Esophagus squamous epithelium (tissue), 5 donors: ENCODE results near the gene SLC35D2. TPM values are rescaled to one million over a fixed set of nuclear protein-coding genes. Genes with fewer than 3 reads are reported as not detected.
A peak's percentile ranks its signal among the peaks of the same experiment; 100 is the strongest.

Experiments
- DNase-seq: peaks from one replicate; lab custom pipeline; 2025; lab: John Stamatoyannopoulos, UW
- H3K27ac ChIP-seq, 4 donors: fragments of 200-600 bp; sonication (generic); one replicate each; pipeline ENCODE4 v1.5.1; 2016 to 2019; ENCODE audit warnings: mild to moderate bottlenecking in 1 of 4
- H3K27me3 ChIP-seq, 4 donors: fragments of 200-600 bp; sonication (generic); 1 replicate in 3 of 4; 2 replicates in 1 of 4; pipeline versions ENCODE4 v1.5.1 to v1.6.0; 2017 to 2021; ENCODE audit warnings: antibody characterized with exemption in 1 of 4
- H3K36me3 ChIP-seq, 3 donors: fragments of 200-600 bp; sonication (generic); one replicate each; pipeline ENCODE4 v1.5.1; 2016 to 2019
- H3K4me1 ChIP-seq, 3 donors: fragments of 200-600 bp; sonication (generic); one replicate each; pipeline ENCODE4 v1.5.1; 2017 to 2019
- H3K4me3 ChIP-seq, 4 donors: fragments of 200-600 bp; sonication (generic); 1 replicate in 3 of 4; 2 replicates in 1 of 4; pipeline ENCODE4 v1.5.1; 2016 to 2019; ENCODE audit warnings: mild to moderate bottlenecking in 2 of 4, moderate library complexity in 1 of 4
- H3K9me3 ChIP-seq, 3 donors: fragments of 200-600 bp; sonication (generic); one replicate each; pipeline ENCODE4 v1.5.1; 2016 to 2019
- POLR2A ChIP-seq, 4 donors: fragments of 450-650 bp; IDR thresholded peaks; one replicate each; pipeline ENCODE4 v1.6.1; 2017; ENCODE audit warnings: antibody characterized with exemption in 4 of 4, mild to moderate bottlenecking in 4 of 4, moderate library complexity in 3 of 4
- WGBS, 2 donors: methylation state at CpG; one replicate each; pipeline ENCODE4 v1.1.5; 2018; 5-methylcytosine and 5-hydroxymethylcytosine counted together
- intact Hi-C: fragments of 100-400 bp; cut with DNase I; formaldehyde crosslinking; loops from one replicate; pipeline ENCODE4 v1.15.0; 2022
- total RNA-seq, 4 donors: library from RNA; depleted of rRNA; stranded (reverse); fragments of >200 nt; gene quantifications; one replicate each; pipeline ENCODE4 v1.1.0, GENCODE V29; 2016
- TF ChIP-seq, protein P1 (sequence below), 6 experiments: fragments of 450-650 bp in 4 of 6; fragments of 200-600 bp in 2 of 6; sonication (generic) in 2 of 6; IDR thresholded peaks; one replicate each; pipeline ENCODE4 v1.5.1; 2016 to 2019; ENCODE audit warnings: antibody characterized with exemption in 6 of 6, mild to moderate bottlenecking in 4 of 6, moderate library complexity in 4 of 6
- donor health status: DM: yes; HTN: yes; CAD: no.

Gene SLC35D2
- total RNA-seq, 4 donors from 2014 or later, result 10.3 to 28.5 (median 16.4) TPM

GRCh38 chr9:96321515-96321914 lies 62.0 kb downstream of the SLC35D2 start:
- Histone ChIP-seq H3K4me3 (no peak overlapping the region), H3K36me3 (peaks cover 0 to 27% (median 0%) of the 10 kb centered on the region in 3 donors), H3K9me3 (no peaks in the 10 kb centered on the region), H3K27me3 (no peaks in the 10 kb centered on the region), H3K4me1 (peaks cover 0 to 3% (median 0%) of the 10 kb centered on the region in 3 donors), H3K27ac (no peak overlapping the region)
- no peak for DNase-seq
- 81 to 82% methylated on average over 7 of the region's 7 CpGs for WGBS, 2 donors
- intact Hi-C loops, result loop anchor here (10.0 kb wide), 1 partner anchor 343 kb away; no protein-coding TSS in a partner anchor
- TF ChIP-seq POLR2A (IDR thresholded peaks at IDR 0.05), result no peak
- TF ChIP-seq, protein P1, sequence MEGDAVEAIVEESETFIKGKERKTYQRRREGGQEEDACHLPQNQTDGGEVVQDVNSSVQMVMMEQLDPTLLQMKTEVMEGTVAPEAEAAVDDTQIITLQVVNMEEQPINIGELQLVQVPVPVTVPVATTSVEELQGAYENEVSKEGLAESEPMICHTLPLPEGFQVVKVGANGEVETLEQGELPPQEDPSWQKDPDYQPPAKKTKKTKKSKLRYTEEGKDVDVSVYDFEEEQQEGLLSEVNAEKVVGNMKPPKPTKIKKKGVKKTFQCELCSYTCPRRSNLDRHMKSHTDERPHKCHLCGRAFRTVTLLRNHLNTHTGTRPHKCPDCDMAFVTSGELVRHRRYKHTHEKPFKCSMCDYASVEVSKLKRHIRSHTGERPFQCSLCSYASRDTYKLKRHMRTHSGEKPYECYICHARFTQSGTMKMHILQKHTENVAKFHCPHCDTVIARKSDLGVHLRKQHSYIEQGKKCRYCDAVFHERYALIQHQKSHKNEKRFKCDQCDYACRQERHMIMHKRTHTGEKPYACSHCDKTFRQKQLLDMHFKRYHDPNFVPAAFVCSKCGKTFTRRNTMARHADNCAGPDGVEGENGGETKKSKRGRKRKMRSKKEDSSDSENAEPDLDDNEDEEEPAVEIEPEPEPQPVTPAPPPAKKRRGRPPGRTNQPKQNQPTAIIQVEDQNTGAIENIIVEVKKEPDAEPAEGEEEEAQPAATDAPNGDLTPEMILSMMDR (IDR thresholded peaks at IDR 0.05), result no peak

- Histone ChIP-seq H3K4me3 (no peak overlapping the region), H3K4me1 (peaks cover 0 to 3% (median 0%) of the 10 kb centered on the region in 3 donors), H3K27me3 (no peaks in the 10 kb centered on the region), H3K27ac (no peak overlapping the region), H3K9me3 (no peaks in the 10 kb centered on the region), H3K36me3 (peaks cover 0 to 27% (median 0%) of the 10 kb centered on the region in 3 donors)
- intact Hi-C loops, result loop anchor here (10.0 kb wide), 1 partner anchor 344 kb away; no protein-coding TSS in a partner anchor
- DNase-seq, result no peak
- TF ChIP-seq, protein P1 (IDR thresholded peaks at IDR 0.05), result no peak
- TF ChIP-seq POLR2A (IDR thresholded peaks at IDR 0.05), result no peak
- 72 to 78% methylated on average over 8 of the region's 8 CpGs for WGBS, 2 donors
Observed at GRCh38 chr9:96320749-96321280, 62.7 kb downstream of the SLC35D2 start.

DNA sequence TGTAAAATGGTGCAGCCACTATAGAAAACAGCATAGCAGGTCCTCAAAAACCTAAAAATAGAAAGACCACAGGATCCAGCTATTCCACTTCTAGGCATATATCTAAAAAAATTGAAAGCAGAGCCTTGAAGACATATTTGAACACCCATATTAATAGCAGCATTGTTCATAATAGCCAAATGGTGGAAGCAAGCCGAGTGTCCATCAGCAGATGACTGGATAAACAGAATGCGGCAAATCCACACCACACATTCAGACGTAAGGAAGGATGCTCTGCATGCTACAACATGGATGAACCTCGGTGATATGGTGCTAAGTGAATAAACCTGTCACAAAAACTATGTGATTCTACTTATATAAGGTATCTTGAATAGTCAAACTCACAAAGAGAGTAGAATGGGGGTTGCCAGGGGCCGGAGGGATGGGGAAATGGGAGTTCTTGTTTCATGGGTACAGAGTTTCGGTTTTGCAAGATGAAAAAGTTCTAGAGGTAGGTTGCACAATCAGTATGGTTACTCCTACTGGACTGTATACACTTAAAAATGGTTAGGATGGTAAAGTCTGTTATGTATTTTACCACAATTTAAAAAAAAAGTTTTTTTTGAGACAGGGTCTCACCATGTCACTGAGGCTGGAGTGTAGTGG lies 64.5 kb downstream of the SLC35D2 start:
- TF ChIP-seq, protein P1 (IDR thresholded peaks at IDR 0.05), result no peak
- TF ChIP-seq POLR2A (IDR thresholded peaks at IDR 0.05), result no peak
- Histone ChIP-seq H3K27ac (no peak overlapping the region), H3K4me3 (no peak overlapping the region), H3K9me3 (peaks cover 0 to 1% (median under 1%) of the 10 kb centered on the region in 3 donors), H3K27me3 (no peaks in the 10 kb centered on the region), H3K36me3 (peaks cover 0 to 27% (median 0%) of the 10 kb centered on the region in 3 donors), H3K4me1 (peaks cover 0 to 3% (median 0%) of the 10 kb centered on the region in 3 donors)
- intact Hi-C loops, result no loop called here
- no peak for DNase-seq
- 69 to 88% methylated on average over 6 of the region's 6 CpGs for WGBS, 2 donors

DNA sequence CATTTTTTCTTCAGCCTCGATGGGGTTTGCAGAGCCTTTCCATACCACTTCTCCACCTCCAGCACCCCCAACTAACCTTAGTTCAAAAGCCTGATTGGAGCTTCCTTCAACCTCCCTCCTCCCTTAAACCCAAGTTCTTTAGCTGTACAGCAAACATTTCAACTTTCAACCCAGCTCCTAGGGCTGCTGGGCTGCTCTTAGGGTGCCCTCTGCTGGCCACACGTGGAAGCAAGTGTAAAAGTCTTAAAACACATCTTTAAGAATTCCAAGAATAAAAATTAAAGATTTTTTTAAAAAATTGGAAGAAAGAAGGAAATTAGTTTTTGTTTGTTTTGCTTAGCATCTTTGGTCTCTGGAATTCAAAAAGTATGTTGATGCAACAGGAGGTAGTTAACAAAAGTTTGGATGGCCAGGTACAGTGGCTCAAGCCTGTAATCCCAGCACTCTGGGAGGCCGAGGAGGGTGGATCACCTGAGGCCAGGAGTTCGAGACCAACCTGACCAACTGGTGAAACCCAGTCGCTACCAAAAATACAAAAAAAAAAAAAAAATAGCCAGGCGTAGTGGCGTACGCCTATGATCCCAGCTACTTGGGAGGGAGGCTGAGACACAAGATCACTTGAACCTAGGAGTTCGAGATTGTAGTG lies 66.1 kb downstream of the SLC35D2 start:
- intact Hi-C loops, result no loop called here
- TF ChIP-seq POLR2A (IDR thresholded peaks at IDR 0.05), result no peak
- TF ChIP-seq, protein P1 (IDR thresholded peaks at IDR 0.05), result peak; percentile 18 to 90 (median 82)
- peaks cover 0 to 17% (median 12%) of the 10 kb centered on the region in 3 donors for H3K9me3 ChIP-seq
- H3K4me3 ChIP-seq, result no peak overlapping the region
- no peaks in the 10 kb centered on the region for H3K27me3 ChIP-seq
- H3K4me1 ChIP-seq, result peaks cover 0 to 3% (median 0%) of the 10 kb centered on the region in 3 donors
- 44 to 55% methylated on average over 9 of the region's 9 CpGs for whole genome bisulfite sequencing, 2 donors
- DNase-seq, result no peak
- no peak overlapping the region for H3K27ac ChIP-seq
- H3K36me3 ChIP-seq, result peaks cover 0 to 30% (median 0%) of the 10 kb centered on the region in 3 donors
